Measurements from ENCODE around the gene ARHGAP31.

- TF ChIP-seq POLR2A (IDR thresholded peaks at IDR 0.05; ENCODE audit: low read depth, low read length) (no peak), TAF1 (IDR thresholded peaks at IDR 0.05; ENCODE audit: low read depth, low read length) (no peak), POLR2AphosphoS5 (IDR thresholded peaks at IDR 0.05; ENCODE audit: low read depth, low read length) (no peak), PAX5 (IDR thresholded peaks at IDR 0.05; ENCODE audit: insufficient read depth, low read length, severe bottlenecking) (no peak), SPI1 (IDR thresholded peaks at IDR 0.05; ENCODE audit: low read depth, low read length) (no peak)
These were observed 55.3 kb downstream of the ARHGAP31 start for GRCh38 chr3:119349354-119350041.

All from GM12891 (cell line).